Stimulated activated naive CD8-positive, alpha-beta T cell treated with anti-CD3 and anti-CD28 coated beads, Interleukin-15, Interleukin-2, amounts not matched to agents 100 U/mL and 50 U/mL, for 24 hours (primary cell): ENCODE measurements around the gene COL4A2.
"Not testable (repeated sequence)": the region's sequence is repeated elsewhere in the genome, so short reads cannot be mapped to it uniquely, and the experiment has no call there.

Experiments
- ATAC-seq: fragments of 150-1000 bp; cut with Tn5 transposase; one replicate; pipeline ENCODE4 v1.10.0; 2021
- DNase-seq: peaks from one replicate; pipeline ENCODE4 v3.0.0; 2021

COL4A2 gene

GRCh38 chr13:110380359-110381028 lies 73.4 kb downstream of the COL4A2 start:
- DNase-seq, result no peak
- no peak for ATAC-seq

- ATAC-seq (no peak), DNase-seq (no peak)
Measured at GRCh38 chr13:110381029-110381360, 73.9 kb downstream of the COL4A2 start.

- DNase-seq, result no peak
Measured at GRCh38 chr13:110382229-110382628, 75.1 kb downstream of the COL4A2 start.

GRCh38 chr13:110382830-110383229 lies 75.7 kb downstream of the COL4A2 start:
- DNase-seq (no peak), ATAC-seq (no peak)

More at GRCh38 chr13:110382229-110382628, 75.1 kb downstream of the COL4A2 start:
- ATAC-seq, result no peak

- DNase-seq (no peak), ATAC-seq (no peak)
Measured at GRCh38 chr13:110387451-110388107, 80.5 kb downstream of the COL4A2 start.

- ATAC-seq (no peak), DNase-seq (no peak)
Measured at GRCh38 chr13:110388108-110388943, 81.2 kb downstream of the COL4A2 start.

- ATAC-seq (no peak), DNase-seq (no peak)
Measured at GRCh38 chr13:110390567-110390966, 83.5 kb downstream of the COL4A2 start.

- DNase-seq, result no peak
- no peak for ATAC-seq
Measured at GRCh38 chr13:110391273-110391672, 84.2 kb downstream of the COL4A2 start.

- DNase-seq, result no peak
- no peak for ATAC-seq
Measured at GRCh38 chr13:110392510-110393240, 85.6 kb downstream of the COL4A2 start.

GRCh38 chr13:110393761-110394160 lies 86.7 kb downstream of the COL4A2 start:
- DNase-seq, result no peak
- ATAC-seq, result no peak

GRCh38 chr13:110394371-110394841 lies 87.3 kb downstream of the COL4A2 start:
- DNase-seq (no peak), ATAC-seq (no peak)

GRCh38 chr13:110395616-110396015 lies 88.5 kb downstream of the COL4A2 start:
- not testable (repeated sequence) for DNase-seq, ATAC-seq

- no peak for DNase-seq
- ATAC-seq, result no peak
Measured at GRCh38 chr13:110396476-110396875, 89.4 kb downstream of the COL4A2 start.

GRCh38 chr13:110396913-110397381 lies 89.9 kb downstream of the COL4A2 start:
- DNase-seq (no peak), ATAC-seq (no peak)

- DNase-seq, result no peak
- ATAC-seq, result no peak
Measured at GRCh38 chr13:110397436-110398115, 90.5 kb downstream of the COL4A2 start.

- ATAC-seq (no peak), DNase-seq (no peak)
Measured at GRCh38 chr13:110398564-110399507, 91.8 kb downstream of the COL4A2 start.

- DNase-seq (no peak), ATAC-seq (no peak)
Measured at GRCh38 chr13:110399801-110400200, 92.7 kb downstream of the COL4A2 start.

- DNase-seq (no peak), ATAC-seq (no peak)
Measured at GRCh38 chr13:110400786-110401533, 93.9 kb downstream of the COL4A2 start.

- ATAC-seq (no peak), DNase-seq (no peak)
Measured at GRCh38 chr13:110402299-110403069, 95.4 kb downstream of the COL4A2 start.
